GM12873 (cell line): ENCODE measurements around the gene POLA1.

ENCODE experiments used
- CTCF ChIP-seq: IDR thresholded peaks from 2 replicates; pipeline ENCODE4 v1.5.1; 2012; ENCODE audit warnings: low read depth, mild to moderate bottlenecking, moderate library complexity, low read length, control low read depth; ENCODE audit not compliant: insufficient read depth; ENCODE audit errors: missing control alignments

Gene POLA1

DNA sequence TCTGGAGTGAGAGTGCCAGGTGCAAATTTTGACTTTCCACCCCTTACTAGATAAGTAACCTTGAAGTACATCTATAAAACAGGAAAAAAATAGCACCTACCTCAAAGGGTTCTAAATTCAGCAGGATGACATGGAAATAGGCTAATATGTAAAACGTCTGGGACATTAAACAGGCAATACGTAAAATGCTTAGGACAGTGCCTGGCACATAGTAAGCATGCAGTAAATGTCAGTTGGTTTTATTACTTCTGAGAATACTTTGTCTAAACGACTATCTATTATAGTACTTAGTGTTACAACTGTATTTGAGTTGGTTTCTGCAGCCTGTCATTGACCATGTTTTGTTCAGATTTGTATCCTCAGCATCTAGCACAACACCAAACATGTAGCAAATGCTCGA lies 251.3 kb downstream of the POLA1 start:
- TF ChIP-seq CTCF: no peak

- no peak for TF ChIP-seq CTCF
These were observed 252.7 kb downstream of the POLA1 start for GRCh38 chrX:24946369-24946768.

- TF ChIP-seq CTCF: no peak
These were observed 261.0 kb downstream of the POLA1 start for GRCh38 chrX:24954732-24955131.

DNA sequence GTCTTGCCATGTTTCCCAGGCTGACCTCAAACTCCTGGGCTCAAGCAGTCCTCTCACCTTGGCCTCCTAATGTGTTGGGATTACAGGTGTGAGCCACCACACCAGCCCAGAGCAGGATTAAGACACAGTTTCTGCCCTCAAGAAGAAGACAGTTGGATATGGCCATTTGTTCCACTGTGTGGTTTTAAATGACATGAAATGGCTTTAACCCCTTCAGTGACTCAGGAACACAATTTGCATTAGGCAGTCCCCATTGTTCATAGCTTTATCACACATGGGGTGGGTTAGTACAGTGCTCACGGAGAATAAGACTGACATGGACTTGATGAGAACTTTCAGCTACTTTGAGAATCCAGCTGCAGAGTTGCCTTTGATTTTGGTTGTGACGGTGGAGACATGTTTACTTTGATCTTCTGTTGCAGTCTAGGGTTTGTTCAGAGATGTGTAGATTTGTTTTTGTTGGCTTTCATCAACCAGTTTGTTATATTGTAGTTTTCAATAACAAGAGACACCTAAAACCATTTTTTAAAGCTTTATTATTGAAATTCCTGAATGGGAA lies 261.7 kb downstream of the POLA1 start:
- no peak for TF ChIP-seq CTCF

GRCh38 chrX:24956828-24957227 lies 263.1 kb downstream of the POLA1 start:
- TF ChIP-seq CTCF: no peak

GRCh38 chrX:24961809-24962208 lies 268.1 kb downstream of the POLA1 start:
- no peak for TF ChIP-seq CTCF

- no peak for TF ChIP-seq CTCF
These were observed 270.1 kb downstream of the POLA1 start for GRCh38 chrX:24963823-24964222.
